Pons (tissue), 1 donor: ENCODE results near the gene ITIH4.
A peak's percentile ranks its signal among the peaks of the same experiment; 100 is the strongest.

Source experiments
- DNase-seq: peaks from one replicate; pipeline ENCODE4 v3.0.0-alpha.2; 2016; ENCODE audit warnings: low spot score

The ITIH4 gene

DNA sequence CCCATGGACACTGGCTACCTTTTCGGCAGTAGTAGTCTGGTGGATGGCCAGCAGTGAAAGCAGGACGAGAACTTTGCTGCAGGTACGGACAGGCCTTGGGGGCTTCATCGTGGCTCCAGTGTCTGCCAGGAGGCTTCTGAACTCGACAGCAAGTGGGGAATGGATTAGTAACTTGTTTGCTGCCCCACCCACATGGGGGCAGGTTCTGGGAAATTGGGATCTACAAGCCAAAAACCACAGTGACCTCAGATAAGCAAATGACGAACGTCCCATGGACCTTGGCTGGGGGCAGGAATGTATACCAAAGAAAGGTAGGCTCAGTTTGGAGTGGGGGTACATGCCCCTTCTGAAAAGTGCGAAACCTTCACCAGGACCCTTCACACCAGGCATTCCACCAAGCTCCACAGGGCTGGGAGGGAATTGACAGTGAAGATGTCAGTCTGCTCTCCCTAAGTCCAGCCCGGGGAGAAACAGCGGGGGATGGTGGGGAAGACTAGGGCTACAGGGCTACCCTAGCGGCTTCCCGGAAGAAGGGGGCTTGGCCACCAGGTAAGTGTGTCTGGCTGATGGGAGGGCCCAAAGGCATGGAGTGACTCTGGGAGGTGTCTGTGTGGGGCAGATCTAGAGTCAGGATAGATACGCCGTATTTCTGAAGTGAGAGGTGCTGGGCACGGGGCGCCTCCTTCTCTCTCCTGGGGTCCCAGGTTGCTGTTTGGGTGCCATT, at the start of gene ITIH4:
TSS of gene ITIH4 (minus strand) at position 138 of the 724 bp plus-strand sequence. CDS start at position 108, 30 bp downstream.
- no peak for DNase-seq

DNA sequence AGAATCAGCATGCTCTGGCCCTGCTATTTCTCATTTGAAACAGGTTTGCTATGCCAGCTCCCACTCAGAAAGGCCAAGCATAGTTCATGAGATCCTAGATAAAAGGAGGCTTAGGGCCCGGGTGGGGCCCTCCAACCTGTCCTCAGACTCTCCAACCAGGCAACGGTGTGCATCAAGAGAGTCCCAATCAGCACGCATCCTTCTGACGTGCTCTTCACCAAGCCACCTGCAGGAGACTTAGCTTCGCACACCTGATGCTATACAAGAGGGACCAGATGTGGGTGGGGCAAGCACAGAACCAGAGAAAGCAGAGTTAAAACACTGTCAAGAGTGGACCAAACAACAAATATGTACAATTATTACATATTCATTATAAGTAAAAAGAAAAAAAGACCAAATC, 49.6 kb upstream of the ITIH4 start:
- DNase-seq, result no peak

DNA sequence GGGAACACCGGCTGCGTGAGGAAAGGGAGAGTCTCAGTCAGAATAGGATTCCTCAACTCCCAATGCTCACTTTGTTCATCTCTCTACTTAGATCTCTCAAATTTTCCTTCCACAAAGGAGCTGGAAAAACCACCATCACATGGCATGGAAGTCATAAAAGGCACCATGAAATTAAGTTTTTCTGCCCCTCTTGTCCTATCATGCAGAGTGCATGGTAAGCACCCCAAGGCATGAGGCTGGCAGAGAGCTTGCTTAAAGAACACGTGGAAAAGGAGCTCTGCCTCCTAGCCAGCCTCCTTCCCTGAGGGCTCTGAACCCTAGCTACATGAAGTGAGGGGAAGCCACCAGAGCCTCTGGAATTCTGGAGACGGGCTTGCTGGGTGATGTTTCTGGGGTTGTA, 49.1 kb upstream of the ITIH4 start:
- no peak for DNase-seq

- DNase-seq, result no peak
Measured at GRCh38 chr3:52879090-52879489, 48.6 kb upstream of the ITIH4 start.

GRCh38 chr3:52877085-52877484, 46.6 kb upstream of the ITIH4 start:
- no peak for DNase-seq

- DNase-seq, result no peak
Measured at GRCh38 chr3:52874864-52875587, 44.6 kb upstream of the ITIH4 start.

GRCh38 chr3:52874160-52874701, 43.8 kb upstream of the ITIH4 start:
- no peak for DNase-seq

- DNase-seq, result no peak
Measured at GRCh38 chr3:52873433-52874159, 43.1 kb upstream of the ITIH4 start.

- no peak for DNase-seq
Measured at GRCh38 chr3:52872245-52872644, 41.8 kb upstream of the ITIH4 start.

DNA sequence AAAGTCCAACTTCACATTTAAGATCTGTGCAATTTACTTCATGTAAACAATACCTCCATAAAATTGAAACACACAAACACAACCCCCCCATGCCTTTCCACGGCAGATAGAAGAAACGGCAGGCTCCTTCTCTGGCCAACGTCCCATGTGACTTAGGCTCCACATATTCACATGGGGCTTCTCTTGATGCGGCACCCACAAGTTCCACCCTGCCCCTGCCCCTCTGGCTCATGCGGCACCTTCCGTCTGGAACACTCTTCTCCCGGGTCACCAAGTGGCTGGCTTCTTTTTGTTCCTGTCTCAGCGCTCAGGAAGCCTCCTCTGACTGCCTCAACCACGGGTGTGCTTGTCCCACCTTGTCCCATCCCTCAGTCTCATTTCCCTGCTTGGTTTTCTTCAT, 41.3 kb upstream of the ITIH4 start:
- no peak for DNase-seq

DNA sequence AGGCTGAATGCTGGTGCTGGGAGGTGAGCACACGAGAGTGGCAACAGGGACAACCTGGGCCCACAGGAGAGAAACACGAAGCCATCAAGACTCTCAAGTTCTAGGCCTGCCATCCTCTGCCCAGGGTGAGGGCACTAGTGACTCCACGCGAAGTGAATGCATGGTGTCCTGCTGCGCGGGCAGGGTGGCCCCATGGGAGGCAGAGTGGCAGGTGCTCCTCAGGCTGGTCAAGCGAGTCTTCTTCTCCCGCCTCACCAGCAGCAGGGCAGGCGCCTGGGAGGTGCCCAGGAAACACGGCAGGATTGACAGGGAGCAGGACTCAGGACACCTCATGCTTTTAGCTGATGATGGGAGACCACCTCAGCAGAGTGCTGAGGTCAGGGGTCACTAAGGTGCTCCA, 40.0 kb upstream of the ITIH4 start:
- DNase-seq, result no peak

DNA sequence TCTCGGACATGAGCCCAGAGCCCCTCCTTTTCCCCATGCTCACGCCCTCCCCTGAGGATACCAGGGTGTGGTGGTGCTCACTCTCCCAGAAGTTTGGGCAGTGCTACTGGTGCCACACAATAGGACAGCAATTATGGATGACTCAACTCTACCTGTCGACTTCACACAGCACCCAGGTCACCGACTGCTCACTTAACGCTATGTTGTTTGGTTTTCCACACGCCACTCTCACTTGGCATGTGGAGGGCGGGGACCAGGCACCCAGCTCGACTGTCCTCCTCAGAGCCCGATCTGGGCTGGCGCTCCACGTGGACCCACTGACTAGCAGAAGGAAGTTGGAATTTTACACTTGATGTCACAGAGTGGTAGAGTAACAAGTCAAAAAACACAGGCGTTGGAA, 36.0 kb upstream of the ITIH4 start:
- no peak for DNase-seq

DNA sequence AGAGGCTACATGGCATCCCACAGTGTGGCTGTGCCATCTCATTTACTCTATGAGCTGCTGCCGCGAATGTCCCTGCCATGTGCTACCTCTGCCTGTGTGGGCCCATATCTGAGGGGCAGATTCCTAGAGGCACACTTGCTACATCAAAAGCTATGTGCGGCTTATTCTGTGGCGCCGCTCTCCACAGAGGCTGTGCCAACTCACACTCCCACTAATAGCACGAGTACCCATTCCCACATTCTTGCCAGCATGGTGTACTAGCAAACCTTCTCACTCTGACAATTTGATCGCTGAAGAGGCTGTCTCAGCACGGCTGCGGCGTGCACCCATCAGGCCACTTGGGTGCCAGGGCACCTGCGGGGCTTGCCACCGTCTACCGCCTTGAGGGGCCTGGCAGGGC, 35.5 kb upstream of the ITIH4 start:
- no peak for DNase-seq

DNA sequence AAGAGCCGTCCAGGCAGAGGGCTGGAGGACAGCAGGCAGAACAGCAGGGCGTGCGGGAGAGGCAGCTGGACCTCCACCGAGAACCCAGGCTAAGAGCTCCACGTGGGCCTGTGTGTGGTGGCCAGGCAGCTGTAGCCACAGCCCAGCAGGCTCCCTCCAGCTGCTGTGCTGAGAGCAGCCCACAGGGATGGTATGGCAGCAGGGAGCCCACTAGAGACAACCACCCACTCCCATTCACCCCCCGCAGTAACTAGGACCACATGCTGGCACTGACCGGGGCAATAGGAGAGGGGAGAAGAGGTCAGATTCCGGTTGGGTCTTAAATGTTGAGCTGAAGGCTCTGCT, 29.9 kb upstream of the ITIH4 start:
- DNase-seq, result no peak

DNA sequence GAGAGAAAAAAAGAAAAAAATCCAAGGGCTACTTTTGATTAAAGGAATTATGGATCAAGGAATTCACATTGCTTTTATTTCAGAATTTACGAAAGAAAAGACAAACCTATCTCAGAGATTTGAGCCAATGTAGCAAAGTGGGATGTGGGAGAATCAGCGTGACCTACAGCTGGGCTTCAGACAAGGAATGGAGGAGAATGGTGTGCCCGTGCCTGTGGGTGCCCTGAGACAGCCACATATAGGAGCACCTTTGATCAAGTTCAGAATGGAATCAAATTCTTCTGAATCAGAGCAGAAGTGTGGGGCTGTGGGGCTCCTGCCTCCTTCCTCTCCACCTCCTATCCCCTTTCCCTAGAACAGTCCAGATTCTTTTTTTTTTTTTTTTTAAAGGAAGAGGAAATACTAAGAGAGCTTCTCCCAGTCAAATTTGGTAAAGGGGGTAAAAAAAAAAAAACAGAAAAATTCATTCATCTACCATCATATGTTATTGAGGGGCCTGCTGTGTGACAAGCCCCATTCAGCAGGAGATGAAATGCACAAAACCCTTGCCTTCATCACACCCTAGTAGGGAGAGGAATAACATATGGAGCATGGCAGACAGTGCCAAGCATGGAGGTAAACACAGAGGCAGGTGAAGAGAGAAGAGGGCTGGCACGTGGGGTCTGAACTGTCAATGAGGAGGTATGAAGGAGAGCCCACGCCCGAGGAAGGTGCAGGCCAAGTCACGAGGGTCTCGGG, 29.4 kb upstream of the ITIH4 start:
- no peak for DNase-seq

GRCh38 chr3:52857864-52858263, 27.4 kb upstream of the ITIH4 start:
- DNase-seq, result no peak

GRCh38 chr3:52857133-52857532, 26.7 kb upstream of the ITIH4 start:
- DNase-seq, result no peak

GRCh38 chr3:52856666-52857065, 26.2 kb upstream of the ITIH4 start:
- no peak for DNase-seq

DNA sequence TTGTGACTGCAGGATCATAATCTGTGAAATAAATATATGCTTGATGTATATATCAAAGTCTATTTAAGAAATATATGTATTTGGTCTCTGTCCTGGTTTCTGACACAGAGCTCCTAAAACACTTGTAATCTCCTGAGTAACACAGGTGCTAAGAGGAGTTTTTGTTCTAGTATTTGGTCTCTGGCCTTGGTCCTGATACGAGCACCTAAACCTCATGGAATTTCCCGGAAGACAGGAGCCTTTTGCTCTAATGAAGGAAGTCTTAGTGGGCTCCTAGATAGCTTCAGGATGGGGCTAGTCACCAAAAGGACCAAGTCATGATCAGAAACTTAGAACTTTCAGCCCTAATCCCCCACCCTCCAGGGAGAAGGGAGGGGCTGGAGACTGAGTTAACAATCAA, 23.5 kb upstream of the ITIH4 start:
- no peak for DNase-seq

DNA sequence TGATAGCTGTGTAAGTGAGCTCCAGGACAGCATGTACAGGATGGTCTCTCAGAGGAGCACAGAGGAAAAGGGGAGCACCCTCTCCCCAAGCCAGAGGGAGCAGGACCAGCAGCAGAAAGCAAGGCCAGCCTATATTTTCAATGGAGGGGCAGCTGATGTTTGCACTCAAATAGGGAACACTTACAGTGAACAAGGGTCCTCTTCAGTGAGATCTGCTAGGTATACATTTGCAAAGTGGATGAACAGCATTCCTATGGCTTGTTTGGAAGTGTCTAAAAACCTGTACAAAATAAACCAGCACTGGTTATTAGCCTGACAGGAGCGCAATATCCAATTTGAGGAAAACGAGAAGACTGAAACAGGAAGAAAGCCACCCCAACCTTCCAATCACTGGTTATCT, 21.9 kb upstream of the ITIH4 start:
- DNase-seq, result no peak

DNA sequence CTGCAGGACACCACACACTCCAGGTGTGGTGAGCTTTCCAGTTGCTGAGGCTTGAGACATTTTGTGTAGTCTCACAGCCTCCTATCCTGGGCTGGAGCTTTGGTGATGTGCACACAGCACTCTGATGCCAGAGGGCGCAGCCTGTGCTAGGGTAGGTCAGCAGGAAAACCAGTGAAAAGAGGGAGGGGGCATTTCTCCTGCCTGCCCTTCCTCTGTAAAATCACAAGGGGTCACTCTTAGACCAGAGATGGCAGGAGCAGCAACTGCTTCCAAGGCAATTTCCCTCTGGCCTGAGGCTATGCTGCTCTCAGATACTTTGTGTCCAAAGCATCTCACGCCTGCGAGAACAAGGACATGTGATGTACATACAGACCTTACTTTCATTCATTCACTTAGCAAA, 20.9 kb upstream of the ITIH4 start:
- DNase-seq, result peak; percentile 31

- no peak for DNase-seq
Measured at GRCh38 chr3:52849656-52850055, 19.2 kb upstream of the ITIH4 start.
